ENCODE data around the gene KIF13A. TPM values are rescaled to one million over a fixed set of nuclear protein-coding genes. Genes with fewer than 3 reads are reported as not detected.
"Not testable (repeated sequence)": the region's sequence is repeated elsewhere in the genome, so short reads cannot be mapped to it uniquely, and the experiment has no call there.

Gene KIF13A
- total RNA-seq, 1 donor from 2014 or later = 44.4 TPM

GRCh38 chr6:18022398-18023231 lies 35.2 kb upstream of the KIF13A start:
- no peak for TF ChIP-seq CTCF (IDR thresholded peaks at IDR 0.05; ENCODE audit: unreplicated experiment)
- Mint-ChIP-seq H3K27ac (peak overlapping the region; percentile 63), H3K4me1 (ENCODE audit: low read depth) (peaks cover 6% of the 10 kb centered on the region), H3K27me3 (peaks cover 4% of the 10 kb centered on the region), H3K4me3 (ENCODE audit: low read depth) (no peak overlapping the region), H3K9me3 (ENCODE audit: low read depth) (peaks cover 5% of the 10 kb centered on the region), H3K36me3 (ENCODE audit: insufficient read depth) (no peaks in the 10 kb centered on the region)
- no peak for DNase-seq (ENCODE audit: low spot score, unreplicated experiment)

- no peak overlapping the region for H3K4me3 Mint-ChIP-seq (ENCODE audit: low read depth)
- peaks cover 8% of the 10 kb centered on the region for H3K27me3 Mint-ChIP-seq
- H3K36me3 Mint-ChIP-seq (ENCODE audit: insufficient read depth) = no peaks in the 10 kb centered on the region
- TF ChIP-seq CTCF (IDR thresholded peaks at IDR 0.05; ENCODE audit: unreplicated experiment) = no peak
- no peak for DNase-seq (ENCODE audit: low spot score, unreplicated experiment)
- H3K4me1 Mint-ChIP-seq (ENCODE audit: low read depth) = peaks cover 6% of the 10 kb centered on the region
- H3K9me3 Mint-ChIP-seq (ENCODE audit: low read depth) = peaks cover 5% of the 10 kb centered on the region
- H3K27ac Mint-ChIP-seq = no peak overlapping the region
Measured at GRCh38 chr6:18021166-18021850, 33.9 kb upstream of the KIF13A start.

GRCh38 chr6:18020545-18020944 lies 33.1 kb upstream of the KIF13A start:
- H3K4me3 Mint-ChIP-seq (ENCODE audit: low read depth); DNase-seq (ENCODE audit: low spot score, unreplicated experiment); H3K9me3 Mint-ChIP-seq (ENCODE audit: low read depth); H3K4me1 Mint-ChIP-seq (ENCODE audit: low read depth); H3K27ac Mint-ChIP-seq; H3K36me3 Mint-ChIP-seq (ENCODE audit: insufficient read depth): not testable (repeated sequence)
- peaks cover 12% of the 10 kb centered on the region for H3K27me3 Mint-ChIP-seq

GRCh38 chr6:18019539-18020534 lies 32.4 kb upstream of the KIF13A start:
- Mint-ChIP-seq H3K36me3 (ENCODE audit: insufficient read depth) (no peaks in the 10 kb centered on the region), H3K27me3 (peaks cover 12% of the 10 kb centered on the region), H3K27ac (no peak overlapping the region), H3K9me3 (ENCODE audit: low read depth) (peaks cover 5% of the 10 kb centered on the region), H3K4me1 (ENCODE audit: low read depth) (peaks cover 6% of the 10 kb centered on the region), H3K4me3 (ENCODE audit: low read depth) (no peak overlapping the region)
- no peak for TF ChIP-seq CTCF (IDR thresholded peaks at IDR 0.05; ENCODE audit: unreplicated experiment)
- DNase-seq (ENCODE audit: low spot score, unreplicated experiment) = no peak

DNA sequence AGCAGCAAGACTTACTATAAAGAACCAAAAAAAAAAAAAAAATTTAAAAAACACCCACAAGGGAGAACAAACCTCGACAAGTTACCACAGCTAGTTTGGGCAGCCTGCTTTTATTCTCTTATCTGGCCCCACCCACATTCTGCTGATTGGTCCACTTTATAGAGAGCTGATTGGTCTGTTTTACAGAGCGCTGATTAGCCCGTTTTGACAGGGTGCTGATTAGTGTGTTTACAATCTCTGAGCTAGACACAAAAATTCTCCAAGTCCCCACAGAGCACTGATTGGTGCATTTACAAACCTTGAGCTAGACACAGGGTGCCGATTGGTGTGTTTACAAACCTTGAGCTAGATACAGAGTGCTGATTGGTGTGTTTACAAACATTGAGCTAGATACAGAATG lies 31.7 kb upstream of the KIF13A start:
- not testable (repeated sequence) for H3K9me3 Mint-ChIP-seq (ENCODE audit: low read depth); H3K4me3 Mint-ChIP-seq (ENCODE audit: low read depth); H3K27ac Mint-ChIP-seq; DNase-seq (ENCODE audit: low spot score, unreplicated experiment); H3K4me1 Mint-ChIP-seq (ENCODE audit: low read depth); H3K36me3 Mint-ChIP-seq (ENCODE audit: insufficient read depth)
- peaks cover 12% of the 10 kb centered on the region for H3K27me3 Mint-ChIP-seq

GRCh38 chr6:18016698-18017097 lies 29.3 kb upstream of the KIF13A start:
- DNase-seq (ENCODE audit: low spot score, unreplicated experiment) = no peak
- Mint-ChIP-seq H3K9me3 (ENCODE audit: low read depth) (peaks cover 5% of the 10 kb centered on the region), H3K4me1 (ENCODE audit: low read depth) (no peaks in the 10 kb centered on the region), H3K27ac (no peak overlapping the region), H3K36me3 (ENCODE audit: insufficient read depth) (no peaks in the 10 kb centered on the region), H3K4me3 (ENCODE audit: low read depth) (no peak overlapping the region), H3K27me3 (peaks cover 8% of the 10 kb centered on the region)
- no peak for TF ChIP-seq CTCF (IDR thresholded peaks at IDR 0.05; ENCODE audit: unreplicated experiment)
